Stomach (tissue), 4 donors: Measurements from ENCODE around the gene RP2.

ENCODE experiments used
- CTCF ChIP-seq, 7 experiments: fragments of 450-650 bp in 4 of 7; fragments of 200-600 bp in 3 of 7; sonication (generic) in 3 of 7; IDR thresholded peaks; one replicate each; pipeline ENCODE4 v1.5.1; 2016 to 2019; ENCODE audit warnings: antibody characterized with exemption in 7 of 7, control low read depth in 2 of 7, mild to moderate bottlenecking in 1 of 7
- EP300 ChIP-seq: sonication (generic); formaldehyde crosslinking; IDR thresholded peaks from one replicate; pipeline ENCODE4 v1.6.1; 2017; ENCODE audit warnings: antibody characterized with exemption
- POLR2A ChIP-seq, 4 donors: fragments of 450-650 bp; IDR thresholded peaks; one replicate each; pipeline ENCODE4 v1.6.1; 2016; ENCODE audit warnings: antibody characterized with exemption in 4 of 4, control low read depth in 2 of 4, mild to moderate bottlenecking in 1 of 4, moderate library complexity in 1 of 4
- POLR2AphosphoS5 ChIP-seq, 3 donors: sonication (generic); formaldehyde crosslinking; IDR thresholded peaks; one replicate each; pipeline ENCODE4 v1.6.1; 2016; ENCODE audit warnings: antibody characterized with exemption in 3 of 3

- TF ChIP-seq CTCF (IDR thresholded peaks at IDR 0.05) (no peak), POLR2AphosphoS5 (IDR thresholded peaks at IDR 0.05) (no peak), POLR2A (IDR thresholded peaks at IDR 0.05) (no peak), EP300 (no peak)
These were observed 44.0 kb upstream of the RP2 start for GRCh38 chrX:46792810-46793188.
